H9 (cell line): ENCODE data around the gene PDCD4. TPM values are rescaled to one million over a fixed set of nuclear protein-coding genes. Genes with fewer than 3 reads are reported as not detected.

Source experiments
- DNase-seq: peaks from one replicate; pipeline ENCODE4 v3.0.0-alpha.2; 2017
- H2AFZ ChIP-seq: one replicate; pipeline ENCODE4 v1.6.1; 2013; ENCODE audit warnings: mild to moderate bottlenecking, low read length, control low read depth, moderate library complexity
- H2AK5ac ChIP-seq: 2 replicates; pipeline ENCODE4 v1.6.1; 2013; ENCODE audit warnings: low read length, control low read depth, mixed read lengths; ENCODE audit not compliant: insufficient read length
- H2BK120ac ChIP-seq: one replicate; pipeline ENCODE4 v1.6.1; 2013; ENCODE audit warnings: low read depth, mild to moderate bottlenecking, low read length, control low read depth, inconsistent platforms; ENCODE audit not compliant: poor library complexity, severe bottlenecking
- H2BK12ac ChIP-seq: 2 replicates; pipeline ENCODE4 v1.6.1; 2013; ENCODE audit warnings: low read length, control low read depth, mixed read lengths, low read depth; ENCODE audit not compliant: insufficient read length
- H2BK15ac ChIP-seq: 2 replicates; pipeline ENCODE4 v1.6.1; 2013; ENCODE audit warnings: low read depth, low read length, control low read depth
- H2BK20ac ChIP-seq: one replicate; pipeline ENCODE4 v1.6.1; 2013; ENCODE audit warnings: low read depth, mild to moderate bottlenecking, low read length, control low read depth, inconsistent platforms; ENCODE audit not compliant: poor library complexity, severe bottlenecking
- H2BK5ac ChIP-seq: 2 replicates; pipeline ENCODE4 v1.6.1; 2013; ENCODE audit warnings: low read length, control low read depth, mixed read lengths; ENCODE audit not compliant: insufficient read length
- H3K14ac ChIP-seq: 2 replicates; pipeline ENCODE4 v1.6.1; 2013; ENCODE audit warnings: low read length, control low read depth; ENCODE audit not compliant: insufficient read depth
- H3K18ac ChIP-seq: 2 replicates; pipeline ENCODE4 v1.6.1; 2013; ENCODE audit warnings: low read depth, mild to moderate bottlenecking, mixed read lengths, low read length, control low read depth; ENCODE audit not compliant: insufficient read length
- H3K23ac ChIP-seq: 2 replicates; pipeline ENCODE4 v1.6.1; 2013; ENCODE audit warnings: low read length, control low read depth, mixed read lengths, low read depth; ENCODE audit not compliant: insufficient read length
- H3K23me2 ChIP-seq: 2 replicates; pipeline ENCODE4 v1.6.1; 2013; ENCODE audit warnings: low read depth, mild to moderate bottlenecking, mixed read lengths, low read length, control low read depth; ENCODE audit not compliant: insufficient read length, poor library complexity, severe bottlenecking
- H3K27ac ChIP-seq: 2 replicates; pipeline ENCODE4 v1.5.1; 2013; ENCODE audit warnings: low read length, control low read depth, mixed read lengths, low read depth; ENCODE audit not compliant: insufficient read length
- H3K27me3 ChIP-seq: 2 replicates; pipeline ENCODE4 v1.6.1; 2013; ENCODE audit warnings: low read length, control low read depth, inconsistent platforms; ENCODE audit not compliant: insufficient read depth
- H3K4ac ChIP-seq: 2 replicates; pipeline ENCODE4 v1.6.1; 2013; ENCODE audit warnings: low read depth, mild to moderate bottlenecking, control low read depth, inconsistent platforms, low read length, moderate library complexity
- H3K4me1 ChIP-seq: 2 replicates; pipeline ENCODE4 v1.6.1; 2013; ENCODE audit warnings: low read length, control low read depth, inconsistent platforms; ENCODE audit not compliant: insufficient read depth
- H3K4me2 ChIP-seq: 2 replicates; pipeline ENCODE4 v1.6.1; 2013; ENCODE audit warnings: low read length, control low read depth, mixed read lengths; ENCODE audit not compliant: insufficient read length, insufficient read depth
- H3K56ac ChIP-seq: 2 replicates; pipeline ENCODE4 v1.6.1; 2013; ENCODE audit warnings: low read depth, mild to moderate bottlenecking, mixed read lengths, low read length, control low read depth; ENCODE audit not compliant: insufficient read length
- H3K79me1 ChIP-seq: 2 replicates; pipeline ENCODE4 v1.6.1; 2013; ENCODE audit warnings: low read depth, mild to moderate bottlenecking, moderate library complexity, low read length, control low read depth, inconsistent platforms; ENCODE audit not compliant: insufficient read depth, poor library complexity, severe bottlenecking
- H3K79me2 ChIP-seq: 2 replicates; pipeline ENCODE4 v1.6.1; 2013; ENCODE audit warnings: low read length, control low read depth, inconsistent platforms; ENCODE audit not compliant: insufficient read depth
- H3K9ac ChIP-seq: 2 replicates; pipeline ENCODE4 v1.6.1; 2013; ENCODE audit warnings: low read length, control low read depth, mixed read lengths; ENCODE audit not compliant: insufficient read length; ENCODE audit errors: extremely low read depth
- H3K9me3 ChIP-seq: one replicate; pipeline ENCODE4 v1.6.1; 2013; ENCODE audit warnings: low read depth, low read length, inconsistent platforms; ENCODE audit not compliant: control insufficient read depth
- H3T11ph ChIP-seq: one replicate; pipeline ENCODE4 v1.6.1; 2013; ENCODE audit warnings: mild to moderate bottlenecking, low read length, control low read depth, inconsistent platforms
- H4K20me1 ChIP-seq: one replicate; pipeline ENCODE4 v1.6.1; 2013; ENCODE audit not compliant: control insufficient read depth, insufficient read length, insufficient read depth
- H4K5ac ChIP-seq: 2 replicates; pipeline ENCODE4 v1.6.1; 2013; ENCODE audit warnings: low read depth, mild to moderate bottlenecking, mixed read lengths, low read length, control low read depth; ENCODE audit not compliant: insufficient read length
- H4K8ac ChIP-seq: replicated peaks from 2 replicates; pipeline ENCODE4 v1.6.1; 2013; ENCODE audit warnings: low read length, control low read depth, mixed read lengths, low read depth; ENCODE audit not compliant: insufficient read length
- H4K91ac ChIP-seq: 2 replicates; pipeline ENCODE4 v1.6.1; 2013; ENCODE audit warnings: low read depth, mild to moderate bottlenecking, moderate library complexity, mixed read lengths, low read length, control low read depth; ENCODE audit not compliant: insufficient read length
- H3K27ac Mint-ChIP-seq, 3 experiments: 2 replicates in 2 of 3; 3 replicates in 1 of 3; pipeline ENCODE4 v1.8.0; 2020 to 2021; ENCODE audit warnings: mixed read lengths in 3 of 3, mild to moderate bottlenecking in 1 of 3, moderate library complexity in 1 of 3
- H3K27me3 Mint-ChIP-seq: 2 replicates; pipeline ENCODE4 v1.8.0; 2021; ENCODE audit warnings: low read depth, mild to moderate bottlenecking, moderate library complexity, mixed read lengths
- H3K36me3 Mint-ChIP-seq, 3 experiments: 2 replicates in 2 of 3; 3 replicates in 1 of 3; pipeline ENCODE4 v1.8.0; 2020 to 2021; ENCODE audit warnings: low read depth in 3 of 3, mixed read lengths in 3 of 3; ENCODE audit not compliant: insufficient read depth in 1 of 3
- H3K4me1 Mint-ChIP-seq, 2 experiments: 2 replicates each; pipeline ENCODE4 v1.8.0; 2020; ENCODE audit warnings: mixed read lengths in 2 of 2
- H3K4me3 Mint-ChIP-seq, 2 experiments: 2 replicates in 1 of 2; 3 replicates in 1 of 2; pipeline ENCODE4 v1.8.0; 2020 to 2021; ENCODE audit warnings: mild to moderate bottlenecking in 2 of 2, mixed read lengths in 2 of 2, moderate library complexity in 1 of 2
- H3K9me3 Mint-ChIP-seq, 2 experiments: 2 replicates in 1 of 2; 3 replicates in 1 of 2; pipeline ENCODE4 v1.8.0; 2020; ENCODE audit warnings: mild to moderate bottlenecking in 2 of 2, mixed read lengths in 2 of 2, moderate library complexity in 1 of 2
- CTCF ChIP-seq: fragments of 200-600 bp; sonication (generic); conservative IDR thresholded peaks from 3 replicates; pipeline ENCODE4 v1.8.0; 2021; ENCODE audit warnings: antibody characterized with exemption, mild to moderate bottlenecking
- WGBS: extraction: QIAGEN DNeasy Blood & Tissue Kit; methylation state at CpG from one replicate; pipeline ENCODE4 v1.1.7; 2013; ENCODE audit warnings: missing lambda C conversion rate, low lambda C conversion rate, mixed read lengths; ENCODE audit not compliant: insufficient read length; ENCODE audit errors: extremely low coverage; 5-methylcytosine and 5-hydroxymethylcytosine counted together
- total RNA-seq: library from RNA; stranded (reverse); gene quantifications from 2 replicates; pipeline ENCODE4 v1.2.1, GENCODE V29; 2021

PDCD4 gene
- total RNA-seq, 1 experiment from 2014 or later, result 29.3 TPM

GRCh38 chr10:110837418-110838171 is 34.1 kb upstream of the PDCD4 start:
- no peak overlapping the region for H3K14ac ChIP-seq
- WGBS, result no CpG with 5 or more reads among the region's 2 CpGs
- H3K23me2 ChIP-seq, result no peaks in the 10 kb centered on the region
- no peak overlapping the region for H3K4ac ChIP-seq
- no peak overlapping the region for H4K91ac ChIP-seq
- H2BK120ac ChIP-seq, result no peak overlapping the region
- H3K27ac Mint-ChIP-seq, result no peak overlapping the region
- H3K4me2 ChIP-seq, result no peak overlapping the region
- H3K9me3 Mint-ChIP-seq, result no peaks in the 10 kb centered on the region
- H3K79me2 ChIP-seq, result no peaks in the 10 kb centered on the region
- H3K36me3 Mint-ChIP-seq, result no peaks in the 10 kb centered on the region
- H3K4me1 Mint-ChIP-seq, result peaks cover 28 to 31% of the 10 kb centered on the region in 2 experiments
- H4K20me1 ChIP-seq, result no peaks in the 10 kb centered on the region
- no peak overlapping the region for H2AFZ ChIP-seq
- TF ChIP-seq CTCF, result no peak
- no peak overlapping the region for H2BK15ac ChIP-seq
- no peak overlapping the region for H3K56ac ChIP-seq
- H3K27ac ChIP-seq, result no peak overlapping the region
- H3K79me1 ChIP-seq, result no peaks in the 10 kb centered on the region
- H3K23ac ChIP-seq, result no peak overlapping the region
- H2BK5ac ChIP-seq, result no peak overlapping the region
- H2BK12ac ChIP-seq, result no peak overlapping the region
- no peaks in the 10 kb centered on the region for H3K4me1 ChIP-seq
- no peak overlapping the region for H3T11ph ChIP-seq
- no peak overlapping the region for H3K9ac ChIP-seq
- no peak overlapping the region for H4K8ac ChIP-seq
- H3K4me3 Mint-ChIP-seq, result no peak overlapping the region
- no peaks in the 10 kb centered on the region for H3K27me3 Mint-ChIP-seq
- no peak overlapping the region for H3K18ac ChIP-seq
- H4K5ac ChIP-seq, result no peak overlapping the region
- H2BK20ac ChIP-seq, result no peak overlapping the region
- no peaks in the 10 kb centered on the region for H3K27me3 ChIP-seq
- H2AK5ac ChIP-seq, result no peak overlapping the region
- DNase-seq, result no peak
- H3K9me3 ChIP-seq, result no peaks in the 10 kb centered on the region
